IgD-negative memory B cell (primary cell): Measurements from ENCODE around the gene SPACA6. TPM values are rescaled to one million over a fixed set of nuclear protein-coding genes. Genes with fewer than 3 reads are reported as not detected.

ENCODE experiments used
- H3K27ac Mint-ChIP-seq, 3 donors: one replicate each; pipeline ENCODE4 v1.8.0; 2020 to 2022; ENCODE audit warnings: mild to moderate bottlenecking in 3 of 3, mixed read lengths in 3 of 3, moderate library complexity in 1 of 3
- H3K27me3 Mint-ChIP-seq: one replicate; pipeline ENCODE4 v1.8.0; 2021; ENCODE audit warnings: mixed read lengths
- H3K36me3 Mint-ChIP-seq: one replicate; pipeline ENCODE4 v1.8.0; 2020; ENCODE audit warnings: mild to moderate bottlenecking, mixed read lengths
- H3K4me1 Mint-ChIP-seq, 3 donors: one replicate each; pipeline ENCODE4 v1.8.0; 2020 to 2022; ENCODE audit warnings: mixed read lengths in 3 of 3, mild to moderate bottlenecking in 1 of 3
- H3K4me3 Mint-ChIP-seq, 4 donors: one replicate each; pipeline ENCODE4 v1.8.0; 2020 to 2022; ENCODE audit warnings: mild to moderate bottlenecking in 4 of 4, mixed read lengths in 4 of 4, moderate library complexity in 3 of 4
- H3K9me3 Mint-ChIP-seq, 3 donors: one replicate each; pipeline ENCODE4 v1.8.0; 2020 to 2021; ENCODE audit warnings: mixed read lengths in 3 of 3, mild to moderate bottlenecking in 1 of 3
- polyA plus RNA-seq: library from polyadenylated mRNA; unstranded; fragments of 300-500 nt; fragmentation: Illumina TruSeq; gene quantifications from one replicate; pipeline ENCODE4 v1.2.3, GENCODE V29; 2021

SPACA6 gene
- polyA plus RNA-seq, 1 donor from 2014 or later, result 2.1 TPM

- Mint-ChIP-seq H3K4me1 (peaks cover 20 to 31% (median 22%) of the 10 kb centered on the region in 3 donors), H3K27ac (peak overlapping the region in 2 of 3 donors; percentile 37 to 54), H3K27me3 (peaks cover 21% of the 10 kb centered on the region), H3K36me3 (peaks cover 4% of the 10 kb centered on the region), H3K9me3 (peaks cover 0 to 3% (median 1%) of the 10 kb centered on the region in 3 donors), H3K4me3 (peak overlapping the region in 3 of 4 donors; percentile 58 to 96 (median 75))
Observed at GRCh38 chr19:51706296-51706695, 13.2 kb downstream of the SPACA6 start.

DNA sequence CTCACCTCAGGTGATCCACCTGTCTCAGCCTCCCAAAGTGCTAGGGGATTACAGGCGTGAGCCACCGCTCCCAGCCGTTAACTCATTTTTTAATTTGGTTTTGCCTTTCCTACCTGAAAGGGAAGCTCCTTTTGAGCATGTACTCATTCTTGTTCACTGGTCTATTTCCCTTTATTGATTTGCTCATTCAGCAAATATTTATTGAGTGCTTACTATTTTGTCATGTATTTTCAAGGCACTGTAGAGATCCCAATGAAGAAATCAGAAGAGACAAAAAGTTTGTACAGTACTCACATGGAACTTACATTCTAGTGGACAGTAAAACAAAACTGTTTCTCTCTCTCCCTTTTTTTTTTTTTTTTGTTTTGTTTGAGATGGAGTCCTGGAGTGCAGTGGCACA, 13.8 kb downstream of the SPACA6 start:
- H3K4me3 Mint-ChIP-seq, result peak overlapping the region in 2 of 4 donors; percentile 32 to 75
- peaks cover 0 to 1% (median 0%) of the 10 kb centered on the region in 3 donors for H3K9me3 Mint-ChIP-seq
- H3K36me3 Mint-ChIP-seq, result peaks cover 4% of the 10 kb centered on the region
- peaks cover 16% of the 10 kb centered on the region for H3K27me3 Mint-ChIP-seq
- H3K4me1 Mint-ChIP-seq, result peaks cover 24 to 36% (median 26%) of the 10 kb centered on the region in 3 donors
- peak overlapping the region in 2 of 3 donors; percentile 54 for H3K27ac Mint-ChIP-seq

DNA sequence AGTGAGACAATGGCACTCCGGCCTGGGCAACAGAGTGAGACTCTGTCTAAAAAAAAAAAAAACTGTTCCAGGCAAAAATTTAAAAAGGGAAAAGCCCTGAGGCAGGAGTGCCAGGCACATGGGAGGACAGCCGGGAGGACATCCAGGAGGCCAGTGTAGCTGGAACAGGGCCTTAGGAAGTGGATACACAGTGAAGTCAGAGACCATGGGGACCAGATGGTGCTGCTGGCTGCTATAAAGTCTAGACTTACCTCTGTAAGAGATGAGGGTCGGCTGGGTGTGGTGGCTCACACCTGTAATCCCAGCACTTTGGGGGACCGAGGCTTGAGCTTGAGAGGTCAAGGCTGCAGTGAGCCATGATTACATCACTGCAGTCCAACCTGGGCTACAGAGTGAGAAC, 15.7 kb downstream of the SPACA6 start:
- Mint-ChIP-seq H3K4me1 (peaks cover 20 to 34% (median 26%) of the 10 kb centered on the region in 3 donors), H3K27ac (no peak overlapping the region), H3K36me3 (peaks cover 4% of the 10 kb centered on the region), H3K9me3 (peaks cover 0 to 1% (median 0%) of the 10 kb centered on the region in 3 donors), H3K27me3 (peaks cover 1% of the 10 kb centered on the region), H3K4me3 (no peak overlapping the region)

DNA sequence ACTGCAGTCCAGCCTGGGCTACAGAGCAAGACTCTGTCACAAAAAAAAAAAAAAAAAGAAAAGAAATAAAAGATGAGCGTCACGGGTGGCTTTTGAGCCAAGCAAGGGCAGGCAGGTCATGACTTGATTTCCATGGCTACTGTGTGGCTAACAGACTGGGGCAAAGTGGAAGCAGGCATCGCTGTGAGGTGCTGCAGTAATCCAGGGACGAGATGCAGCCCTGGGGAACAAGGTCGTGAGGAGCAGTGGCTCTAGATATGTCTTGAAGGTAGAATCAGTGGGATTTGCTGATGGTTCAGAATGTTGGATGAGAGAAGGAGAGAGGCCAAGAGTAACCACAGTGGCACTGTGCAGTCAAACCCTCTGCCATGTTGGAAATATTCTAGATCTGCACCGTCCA, 16.4 kb downstream of the SPACA6 start:
- Mint-ChIP-seq H3K27me3 (peaks cover 1% of the 10 kb centered on the region), H3K27ac (peak overlapping the region in 2 of 3 donors; percentile 24 to 30), H3K4me1 (peaks cover 20 to 34% (median 26%) of the 10 kb centered on the region in 3 donors), H3K9me3 (peaks cover 0 to 1% (median 0%) of the 10 kb centered on the region in 3 donors), H3K4me3 (peak overlapping the region in 1 of 4 donors; percentile 34), H3K36me3 (peaks cover 4% of the 10 kb centered on the region)

DNA sequence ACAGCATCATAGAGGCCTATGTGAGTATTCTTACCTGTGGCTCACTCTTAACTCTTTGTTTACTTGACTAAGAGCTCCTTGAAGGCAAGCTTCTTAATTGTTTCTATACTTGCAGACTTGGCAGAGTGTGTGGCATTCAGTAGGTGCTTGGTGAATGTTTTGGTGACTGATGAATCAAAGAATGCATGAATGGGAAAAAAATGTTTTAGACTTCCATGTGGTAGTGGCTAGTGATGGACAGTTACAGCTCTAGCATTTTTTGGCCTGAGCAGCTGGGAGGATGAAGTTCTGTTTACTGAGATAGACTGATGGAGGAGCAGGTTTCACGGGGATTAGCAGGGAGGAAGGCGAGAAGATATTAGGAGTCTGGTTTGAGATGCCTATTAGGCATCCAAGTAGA, 17.0 kb downstream of the SPACA6 start:
- peaks cover 5% of the 10 kb centered on the region for H3K36me3 Mint-ChIP-seq
- peaks cover 17 to 31% (median 23%) of the 10 kb centered on the region in 3 donors for H3K4me1 Mint-ChIP-seq
- peaks cover 0 to 1% (median 0%) of the 10 kb centered on the region in 3 donors for H3K9me3 Mint-ChIP-seq
- H3K4me3 Mint-ChIP-seq, result peak overlapping the region in 1 of 4 donors; percentile 34
- peaks cover 1% of the 10 kb centered on the region for H3K27me3 Mint-ChIP-seq
- H3K27ac Mint-ChIP-seq, result no peak overlapping the region

- Mint-ChIP-seq H3K36me3 (peaks cover 6% of the 10 kb centered on the region), H3K27ac (no peak overlapping the region), H3K27me3 (peaks cover 4% of the 10 kb centered on the region), H3K9me3 (peaks cover 0 to 2% (median 1%) of the 10 kb centered on the region in 3 donors), H3K4me3 (no peak overlapping the region), H3K4me1 (peaks cover 15 to 24% (median 19%) of the 10 kb centered on the region in 3 donors)
Observed at GRCh38 chr19:51711702-51712101, 18.6 kb downstream of the SPACA6 start.

GRCh38 chr19:51712461-51713081, 19.4 kb downstream of the SPACA6 start:
- peaks cover 15 to 24% (median 19%) of the 10 kb centered on the region in 3 donors for H3K4me1 Mint-ChIP-seq
- H3K36me3 Mint-ChIP-seq, result peaks cover 5% of the 10 kb centered on the region
- H3K9me3 Mint-ChIP-seq, result peaks cover 0 to 2% (median 1%) of the 10 kb centered on the region in 3 donors
- no peak overlapping the region for H3K27ac Mint-ChIP-seq
- H3K27me3 Mint-ChIP-seq, result peaks cover 7% of the 10 kb centered on the region
- H3K4me3 Mint-ChIP-seq, result no peak overlapping the region

DNA sequence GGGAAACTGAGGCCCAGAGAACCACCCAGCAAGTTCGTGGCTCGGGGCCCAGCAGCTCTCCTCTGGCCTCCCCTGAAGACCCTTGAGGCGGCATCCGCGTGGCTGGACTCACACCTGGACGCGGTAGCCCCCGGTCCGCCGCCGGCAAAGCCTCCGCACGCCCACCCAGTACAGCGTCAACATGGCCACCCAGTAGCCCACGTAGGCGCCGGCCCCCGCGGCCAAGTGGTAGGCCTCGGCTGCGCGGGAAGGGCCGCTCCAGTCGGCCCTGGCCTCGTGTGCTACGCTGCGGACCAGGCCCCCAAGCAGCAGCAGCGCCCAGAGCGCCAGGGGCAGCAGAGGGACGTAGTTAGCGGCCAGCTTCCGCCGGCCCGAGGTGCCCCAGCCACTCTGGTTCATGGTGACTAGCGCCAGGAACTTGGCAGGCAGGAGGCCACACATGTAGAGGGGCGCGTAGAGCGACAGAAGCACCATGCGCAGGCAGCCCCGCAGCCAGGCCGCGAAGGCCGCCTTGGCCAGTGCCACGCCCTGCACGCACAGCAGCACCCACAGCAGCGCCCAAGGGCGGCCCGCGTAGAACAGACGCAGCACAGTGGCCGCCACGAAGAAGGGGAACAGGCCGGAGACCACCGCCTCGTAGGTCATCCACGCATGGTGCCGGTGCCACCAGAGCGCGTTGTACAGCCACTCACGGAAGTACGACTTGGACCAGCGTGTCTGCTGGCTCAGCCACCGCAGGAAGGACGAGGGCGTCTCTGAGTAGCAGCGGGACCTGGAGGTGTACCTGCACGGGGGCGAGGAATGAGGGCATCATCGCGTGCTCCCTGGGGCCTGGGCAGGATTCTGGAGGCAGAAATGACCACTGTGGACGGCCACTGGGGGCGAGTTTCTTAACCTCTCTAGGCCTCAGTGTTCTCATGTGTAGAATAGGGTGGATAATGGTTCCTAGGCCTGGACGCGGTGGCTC, 20.5 kb downstream of the SPACA6 start:
- no peak overlapping the region for H3K4me3 Mint-ChIP-seq
- H3K27me3 Mint-ChIP-seq, result peaks cover 13% of the 10 kb centered on the region
- no peak overlapping the region for H3K27ac Mint-ChIP-seq
- H3K9me3 Mint-ChIP-seq, result peaks cover under 1 to 2% (median 1%) of the 10 kb centered on the region in 3 donors
- peaks cover 5% of the 10 kb centered on the region for H3K36me3 Mint-ChIP-seq
- H3K4me1 Mint-ChIP-seq, result peaks cover 15 to 21% (median 19%) of the 10 kb centered on the region in 3 donors

GRCh38 chr19:51714848-51715247, 21.7 kb downstream of the SPACA6 start:
- Mint-ChIP-seq H3K36me3 (peaks cover 5% of the 10 kb centered on the region), H3K27ac (no peak overlapping the region), H3K27me3 (peaks cover 20% of the 10 kb centered on the region), H3K4me3 (no peak overlapping the region), H3K9me3 (peaks cover 4 to 5% (median 5%) of the 10 kb centered on the region in 3 donors), H3K4me1 (peaks cover 14 to 20% (median 19%) of the 10 kb centered on the region in 3 donors)

DNA sequence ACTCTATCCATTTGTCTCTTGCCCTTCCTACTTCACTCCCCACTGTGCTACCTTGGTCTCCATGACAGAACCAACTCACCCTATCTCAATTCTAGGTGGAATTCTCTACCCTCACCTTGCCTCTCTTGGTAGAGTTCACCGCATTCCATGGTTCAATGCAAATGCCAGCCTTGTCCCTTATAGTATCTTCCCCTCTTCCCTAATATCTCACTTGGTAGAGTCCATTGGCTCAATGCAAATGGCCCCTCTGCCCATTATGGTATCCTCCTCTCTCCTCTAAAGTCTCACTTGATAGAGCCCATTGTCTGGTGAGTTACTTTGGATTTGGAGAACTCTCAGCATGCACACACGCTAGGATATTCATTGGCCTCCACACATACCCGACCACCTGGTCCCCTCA, 22.7 kb downstream of the SPACA6 start:
- Mint-ChIP-seq H3K9me3 (peaks cover 4 to 7% (median 5%) of the 10 kb centered on the region in 3 donors), H3K4me1 (peaks cover 10 to 17% (median 14%) of the 10 kb centered on the region in 3 donors), H3K36me3 (peaks cover 2% of the 10 kb centered on the region), H3K27ac (no peak overlapping the region), H3K4me3 (no peak overlapping the region), H3K27me3 (peaks cover 29% of the 10 kb centered on the region)

- H3K36me3 Mint-ChIP-seq, result peaks cover 2% of the 10 kb centered on the region
- H3K27ac Mint-ChIP-seq, result no peak overlapping the region
- H3K4me1 Mint-ChIP-seq, result peaks cover 4 to 9% (median 6%) of the 10 kb centered on the region in 3 donors
- no peak overlapping the region for H3K4me3 Mint-ChIP-seq
- peaks cover 33% of the 10 kb centered on the region for H3K27me3 Mint-ChIP-seq
- H3K9me3 Mint-ChIP-seq, result peaks cover 3 to 7% (median 4%) of the 10 kb centered on the region in 3 donors
Observed at GRCh38 chr19:51716925-51717324, 23.8 kb downstream of the SPACA6 start.

DNA sequence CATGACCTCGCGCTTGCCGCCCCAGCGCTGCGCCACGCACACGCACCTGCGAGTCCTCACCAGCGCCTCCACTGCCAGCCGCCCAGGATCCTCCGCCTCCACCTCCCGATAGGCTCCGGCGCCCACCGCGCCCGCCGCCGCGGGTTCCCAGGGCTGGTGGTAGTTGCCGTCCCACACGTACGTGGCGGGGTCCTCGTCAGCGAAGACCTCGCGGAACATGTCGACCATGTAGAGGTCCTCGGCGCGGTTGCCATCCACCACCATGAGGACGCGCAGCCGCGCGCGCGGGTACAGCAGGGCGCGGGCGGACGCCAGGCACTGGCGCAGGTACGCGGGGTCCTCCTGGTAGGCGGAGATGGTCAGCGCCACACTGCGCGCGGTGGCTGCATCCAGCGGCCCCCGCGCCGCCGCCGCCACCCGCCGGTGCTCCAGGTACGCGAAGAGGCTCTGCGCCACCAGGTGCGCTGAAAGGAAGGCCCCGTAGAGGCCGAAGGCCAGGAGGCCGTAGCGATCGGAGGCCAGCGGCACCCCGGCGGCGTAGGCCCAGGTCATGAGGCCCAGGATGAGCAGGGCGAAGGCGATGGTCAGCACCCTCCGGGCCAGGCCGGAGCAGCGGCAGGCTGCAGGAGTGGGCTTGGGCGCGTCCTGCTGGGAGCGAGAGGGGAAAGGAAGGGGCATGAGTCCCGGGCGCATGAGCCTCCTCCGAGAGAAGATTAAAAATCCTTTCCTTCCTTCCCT, 26.3 kb downstream of the SPACA6 start:
- H3K36me3 Mint-ChIP-seq, result peaks cover 4% of the 10 kb centered on the region
- H3K27ac Mint-ChIP-seq, result peak overlapping the region in 1 of 3 donors; percentile 24
- H3K4me3 Mint-ChIP-seq, result no peak overlapping the region

DNA sequence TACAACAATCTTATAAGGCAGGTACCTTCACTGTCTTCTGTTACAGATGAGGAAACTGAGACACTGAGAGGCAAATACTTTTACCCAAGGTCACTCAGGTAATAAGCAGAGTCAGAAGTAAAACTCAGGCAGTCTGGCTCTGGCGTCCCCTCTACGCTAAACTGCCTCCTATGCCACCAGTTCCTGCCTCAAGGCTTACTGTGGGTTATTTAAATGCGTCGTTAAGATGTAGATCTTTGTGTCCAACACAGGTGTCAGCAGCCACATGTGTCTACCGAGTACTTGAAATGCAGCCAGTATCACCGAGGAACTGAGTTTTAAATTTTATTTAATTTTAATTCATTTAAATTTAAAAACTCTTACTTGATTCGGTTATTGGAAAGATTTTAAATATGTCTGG, 28.8 kb downstream of the SPACA6 start:
- Mint-ChIP-seq H3K27ac (no peak overlapping the region), H3K4me3 (no peak overlapping the region), H3K9me3 (peaks cover 6 to 8% (median 8%) of the 10 kb centered on the region in 3 donors), H3K27me3 (peaks cover 52% of the 10 kb centered on the region), H3K36me3 (peaks cover 2% of the 10 kb centered on the region), H3K4me1 (peaks cover 5 to 14% (median 8%) of the 10 kb centered on the region in 3 donors)

More for the DNA sequence above, 26.3 kb downstream of the SPACA6 start:
- H3K4me1 Mint-ChIP-seq, result peaks cover 5 to 14% (median 10%) of the 10 kb centered on the region in 3 donors
- peaks cover 8% of the 10 kb centered on the region in 3 donors for H3K9me3 Mint-ChIP-seq
- peaks cover 42% of the 10 kb centered on the region for H3K27me3 Mint-ChIP-seq

DNA sequence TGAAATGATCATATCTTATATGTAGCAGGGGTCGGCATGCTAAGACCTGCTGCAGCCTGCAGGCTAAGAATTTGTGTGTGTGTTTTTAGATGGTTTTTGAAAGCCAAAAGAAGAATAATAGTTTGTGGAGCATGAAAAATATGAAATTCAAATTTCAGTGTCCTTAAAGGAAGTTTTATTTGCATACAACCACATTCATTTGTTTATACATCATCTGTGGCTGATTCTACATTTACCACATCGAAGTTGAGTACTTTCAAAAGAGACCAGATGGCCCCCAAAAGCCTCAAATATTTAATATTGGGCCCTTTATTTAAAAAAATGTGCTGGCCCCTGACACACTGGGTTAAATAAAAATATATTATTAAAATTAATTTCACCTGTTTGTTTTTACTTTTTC, 29.4 kb downstream of the SPACA6 start:
- peaks cover 2% of the 10 kb centered on the region for H3K36me3 Mint-ChIP-seq
- peaks cover 55% of the 10 kb centered on the region for H3K27me3 Mint-ChIP-seq
- H3K4me1 Mint-ChIP-seq, result peaks cover 5 to 14% (median 8%) of the 10 kb centered on the region in 3 donors
- no peak overlapping the region for H3K4me3 Mint-ChIP-seq
- peaks cover 6 to 8% (median 8%) of the 10 kb centered on the region in 3 donors for H3K9me3 Mint-ChIP-seq
- H3K27ac Mint-ChIP-seq, result no peak overlapping the region
